ENCODE results near the gene CLK2. TPM values are rescaled to one million over a fixed set of nuclear protein-coding genes. Genes with fewer than 3 reads are reported as not detected.
A peak's percentile ranks its signal among the peaks of the same experiment; 100 is the strongest.

CLK2 gene
- total RNA-seq, 4 donors from 2014 or later, result 21.9 to 35.1 (median 25.6) TPM

GRCh38 chr1:155244368-155245162 is 28.7 kb downstream of the CLK2 start:
- peak overlapping the region; percentile 61 to 80 (median 76) for H3K4me3 ChIP-seq
- H3K36me3 ChIP-seq, result peaks cover 0 to 29% (median 4%) of the 10 kb centered on the region in 3 donors
- 0% methylated on average over 49 of the region's 53 CpGs for WGBS, 2 donors
- TF ChIP-seq POLR2A (IDR thresholded peaks at IDR 0.05), result peak in 3 of 4 donors; percentile 61 to 86 (median 86)
- peak in 5 of 6 experiments; percentile 55 to 100 (median 78) for TF ChIP-seq CTCF (IDR thresholded peaks at IDR 0.05)
- no peaks in the 10 kb centered on the region for H3K9me3 ChIP-seq
- H3K27ac ChIP-seq, result peak overlapping the region; percentile 88 to 96 (median 92)
- intact Hi-C loops (cut with DNase I), result loop anchor here (5.0 kb wide), 1 partner anchor 37 kb away; the partner anchor contains the start of genes MTX1 and THBS3
- peak; percentile 92 for DNase-seq
- no peaks in the 10 kb centered on the region for H3K27me3 ChIP-seq
- H3K4me1 ChIP-seq, result peaks cover 2 to 57% (median 34%) of the 10 kb centered on the region in 3 donors

GRCh38 chr1:155242805-155243358 is 30.4 kb downstream of the CLK2 start:
- intact Hi-C loops (cut with DNase I), result loop anchor here (5.0 kb wide), 1 partner anchor 36 kb away; the partner anchor contains the start of genes MTX1 and THBS3
- peak overlapping the region in 2 of 4 donors; percentile 74 to 77 for H3K4me3 ChIP-seq
- DNase-seq, result no peak
- peak overlapping the region; percentile 88 to 96 (median 92) for H3K27ac ChIP-seq
- peaks cover 0 to 26% (median 4%) of the 10 kb centered on the region in 3 donors for H3K36me3 ChIP-seq
- TF ChIP-seq POLR2A (IDR thresholded peaks at IDR 0.05) (no peak), CTCF (IDR thresholded peaks at IDR 0.05) (no peak)
- 66 to 75% methylated on average over 3 of the region's 3 CpGs for WGBS, 2 donors
- peaks cover 2 to 68% (median 34%) of the 10 kb centered on the region in 3 donors for H3K4me1 ChIP-seq
- H3K9me3 ChIP-seq, result no peaks in the 10 kb centered on the region
- no peaks in the 10 kb centered on the region for H3K27me3 ChIP-seq

GRCh38 chr1:155241841-155242264 is 31.5 kb downstream of the CLK2 start:
- no peaks in the 10 kb centered on the region for H3K27me3 ChIP-seq
- intact Hi-C loops (cut with DNase I), result loop anchor here (5.0 kb wide), 1 partner anchor 35 kb away; the partner anchor contains the start of genes MTX1 and THBS3
- 52 to 59% methylated on average over 4 of the region's 4 CpGs for WGBS, 2 donors

GRCh38 chr1:155241069-155241679 is 32.1 kb downstream of the CLK2 start:
- H3K27ac ChIP-seq, result peak overlapping the region; percentile 37 to 70 (median 44)
- peak overlapping the region; percentile 20 to 63 (median 36) for H3K4me3 ChIP-seq
- H3K27me3 ChIP-seq, result no peaks in the 10 kb centered on the region
- intact Hi-C loops (cut with DNase I), result loop anchor here (5.0 kb wide), 1 partner anchor 34 kb away; the partner anchor contains the start of genes MTX1 and THBS3
- H3K4me1 ChIP-seq, result peaks cover 2 to 73% (median 34%) of the 10 kb centered on the region in 3 donors
- H3K9me3 ChIP-seq, result no peaks in the 10 kb centered on the region
- peaks cover 4 to 32% (median 13%) of the 10 kb centered on the region in 3 donors for H3K36me3 ChIP-seq
- no peak for DNase-seq
- WGBS, 2 donors, result 17 to 20% methylated on average over 3 to 4 of the region's 4 CpGs
- TF ChIP-seq CTCF (IDR thresholded peaks at IDR 0.05) (peak in 1 of 6 experiments; percentile 19), POLR2A (IDR thresholded peaks at IDR 0.05) (no peak)

More at GRCh38 chr1:155241841-155242264, 31.5 kb downstream of the CLK2 start:
- peak overlapping the region; percentile 37 to 70 (median 44) for H3K27ac ChIP-seq
- peaks cover 0 to 26% (median 6%) of the 10 kb centered on the region in 3 donors for H3K36me3 ChIP-seq
- H3K4me3 ChIP-seq, result no peak overlapping the region
- H3K9me3 ChIP-seq, result no peaks in the 10 kb centered on the region
- no peak for TF ChIP-seq POLR2A (IDR thresholded peaks at IDR 0.05)
- no peak for TF ChIP-seq CTCF (IDR thresholded peaks at IDR 0.05)
- H3K4me1 ChIP-seq, result peaks cover 2 to 73% (median 34%) of the 10 kb centered on the region in 3 donors
- DNase-seq, result no peak
